ENCODE measurements around the gene TTLL4. TPM values are rescaled to one million over a fixed set of nuclear protein-coding genes. Genes with fewer than 3 reads are reported as not detected.

Gene TTLL4
- total RNA-seq, 1 donor from 2014 or later, result 20.7 TPM

DNA sequence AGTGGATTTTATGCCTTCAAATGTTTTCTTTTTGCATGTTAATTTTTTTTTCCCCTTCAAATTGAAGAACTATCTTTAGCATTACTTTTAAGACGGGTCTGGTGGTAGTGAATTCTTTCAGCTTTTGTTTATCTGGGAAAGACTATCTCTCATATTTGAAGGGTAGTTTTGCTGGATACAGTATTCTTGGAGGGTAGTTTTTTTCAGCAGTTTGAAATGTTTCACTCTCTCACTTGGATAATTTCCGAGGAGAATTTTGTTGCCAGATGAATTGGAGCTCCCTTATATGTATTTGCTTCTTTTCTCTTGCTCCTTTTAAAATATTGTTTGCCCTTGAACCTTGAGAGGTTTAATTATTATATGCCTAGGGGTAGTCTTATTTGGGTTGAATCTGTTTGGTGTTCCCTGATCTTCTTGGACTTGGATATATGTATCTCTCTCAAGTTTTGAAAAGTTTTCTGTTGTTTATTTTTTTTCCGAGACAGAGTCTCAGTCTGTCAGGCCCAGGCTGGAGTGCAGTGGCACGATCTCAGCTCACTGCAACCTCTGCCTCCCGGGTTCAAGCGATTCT, 15.5 kb downstream of the TTLL4 start:
- Mint-ChIP-seq H3K9me3 (ENCODE audit: low read depth) (peaks cover 10% of the 10 kb centered on the region), H3K27ac (ENCODE audit: unreplicated experiment) (no peak overlapping the region), H3K36me3 (ENCODE audit: low read depth) (peaks cover 11% of the 10 kb centered on the region), H3K4me3 (ENCODE audit: unreplicated experiment) (no peak overlapping the region), H3K4me1 (ENCODE audit: low read depth) (peaks cover 5% of the 10 kb centered on the region), H3K27me3 (ENCODE audit: low read depth) (no peaks in the 10 kb centered on the region)
- TF ChIP-seq, protein P1, sequence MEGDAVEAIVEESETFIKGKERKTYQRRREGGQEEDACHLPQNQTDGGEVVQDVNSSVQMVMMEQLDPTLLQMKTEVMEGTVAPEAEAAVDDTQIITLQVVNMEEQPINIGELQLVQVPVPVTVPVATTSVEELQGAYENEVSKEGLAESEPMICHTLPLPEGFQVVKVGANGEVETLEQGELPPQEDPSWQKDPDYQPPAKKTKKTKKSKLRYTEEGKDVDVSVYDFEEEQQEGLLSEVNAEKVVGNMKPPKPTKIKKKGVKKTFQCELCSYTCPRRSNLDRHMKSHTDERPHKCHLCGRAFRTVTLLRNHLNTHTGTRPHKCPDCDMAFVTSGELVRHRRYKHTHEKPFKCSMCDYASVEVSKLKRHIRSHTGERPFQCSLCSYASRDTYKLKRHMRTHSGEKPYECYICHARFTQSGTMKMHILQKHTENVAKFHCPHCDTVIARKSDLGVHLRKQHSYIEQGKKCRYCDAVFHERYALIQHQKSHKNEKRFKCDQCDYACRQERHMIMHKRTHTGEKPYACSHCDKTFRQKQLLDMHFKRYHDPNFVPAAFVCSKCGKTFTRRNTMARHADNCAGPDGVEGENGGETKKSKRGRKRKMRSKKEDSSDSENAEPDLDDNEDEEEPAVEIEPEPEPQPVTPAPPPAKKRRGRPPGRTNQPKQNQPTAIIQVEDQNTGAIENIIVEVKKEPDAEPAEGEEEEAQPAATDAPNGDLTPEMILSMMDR (IDR thresholded peaks at IDR 0.05), result no peak
- no peak for DNase-seq (ENCODE audit: low spot score)

DNA sequence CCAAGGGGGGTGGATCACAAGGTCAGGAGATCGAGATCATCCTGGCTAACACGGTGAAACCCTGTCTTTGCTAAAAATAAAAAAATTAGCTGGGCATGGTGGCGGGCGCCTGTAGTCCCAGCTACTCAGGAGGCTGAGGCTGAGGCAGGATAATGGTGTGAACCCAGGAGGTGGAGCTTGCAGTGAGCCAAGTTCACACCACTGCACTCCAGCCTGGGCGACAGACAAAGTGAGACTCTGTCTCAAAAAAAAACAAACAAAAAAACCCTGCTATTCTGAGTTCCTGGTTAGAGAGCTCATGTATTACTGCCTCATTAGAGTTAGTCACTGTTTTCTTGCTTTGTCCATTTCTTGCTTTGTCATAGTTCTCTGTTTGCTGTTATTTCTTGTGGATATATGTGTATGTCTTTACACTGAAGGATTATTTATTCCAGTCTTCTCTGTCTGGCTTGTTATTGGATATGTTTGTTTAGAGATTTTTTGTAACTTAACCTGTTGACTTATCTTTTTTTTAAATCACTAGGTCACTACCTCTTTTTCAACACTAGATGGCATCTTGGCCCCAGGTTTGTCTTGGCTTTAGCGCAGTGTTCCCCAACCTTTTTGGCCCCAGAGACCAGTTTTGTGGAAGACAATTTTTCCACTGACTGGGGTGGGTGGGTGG, 17.0 kb downstream of the TTLL4 start:
- Mint-ChIP-seq H3K4me3 (ENCODE audit: unreplicated experiment) (no peak overlapping the region), H3K36me3 (ENCODE audit: low read depth) (peaks cover 11% of the 10 kb centered on the region), H3K27ac (ENCODE audit: unreplicated experiment) (peak overlapping the region; percentile 53), H3K27me3 (ENCODE audit: low read depth) (no peaks in the 10 kb centered on the region), H3K4me1 (ENCODE audit: low read depth) (peaks cover 21% of the 10 kb centered on the region), H3K9me3 (ENCODE audit: low read depth) (peaks cover 10% of the 10 kb centered on the region)
- DNase-seq (ENCODE audit: low spot score), result no peak
- TF ChIP-seq, protein P1 (IDR thresholded peaks at IDR 0.05), result peak; percentile 74

DNA sequence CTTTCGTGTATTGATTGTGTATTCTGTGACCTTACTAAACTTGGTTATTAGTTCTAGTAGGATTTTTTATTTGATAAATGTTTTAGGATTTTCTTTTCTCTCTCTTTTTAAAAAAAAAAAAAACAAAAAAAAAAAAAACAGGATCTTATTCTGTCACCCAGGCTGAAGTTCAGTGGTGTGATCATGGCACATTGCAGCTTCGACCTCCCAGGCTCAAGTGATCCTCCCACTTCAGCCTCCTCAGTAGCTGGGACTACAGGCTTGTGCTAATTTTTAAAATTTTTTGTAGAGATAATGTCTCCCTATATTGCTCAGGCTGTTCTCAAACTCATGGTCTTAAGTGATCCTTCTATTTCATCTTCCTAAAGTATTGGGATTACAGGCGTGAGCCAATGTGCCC, 19.0 kb downstream of the TTLL4 start:
- Mint-ChIP-seq H3K27me3 (ENCODE audit: low read depth) (no peaks in the 10 kb centered on the region), H3K36me3 (ENCODE audit: low read depth) (peaks cover 11% of the 10 kb centered on the region), H3K4me1 (ENCODE audit: low read depth) (peaks cover 33% of the 10 kb centered on the region), H3K27ac (ENCODE audit: unreplicated experiment) (peak overlapping the region; percentile 36), H3K9me3 (ENCODE audit: low read depth) (peaks cover 10% of the 10 kb centered on the region), H3K4me3 (ENCODE audit: unreplicated experiment) (no peak overlapping the region)
- DNase-seq (ENCODE audit: low spot score), result no peak
- TF ChIP-seq, protein P1 (IDR thresholded peaks at IDR 0.05), result no peak

DNA sequence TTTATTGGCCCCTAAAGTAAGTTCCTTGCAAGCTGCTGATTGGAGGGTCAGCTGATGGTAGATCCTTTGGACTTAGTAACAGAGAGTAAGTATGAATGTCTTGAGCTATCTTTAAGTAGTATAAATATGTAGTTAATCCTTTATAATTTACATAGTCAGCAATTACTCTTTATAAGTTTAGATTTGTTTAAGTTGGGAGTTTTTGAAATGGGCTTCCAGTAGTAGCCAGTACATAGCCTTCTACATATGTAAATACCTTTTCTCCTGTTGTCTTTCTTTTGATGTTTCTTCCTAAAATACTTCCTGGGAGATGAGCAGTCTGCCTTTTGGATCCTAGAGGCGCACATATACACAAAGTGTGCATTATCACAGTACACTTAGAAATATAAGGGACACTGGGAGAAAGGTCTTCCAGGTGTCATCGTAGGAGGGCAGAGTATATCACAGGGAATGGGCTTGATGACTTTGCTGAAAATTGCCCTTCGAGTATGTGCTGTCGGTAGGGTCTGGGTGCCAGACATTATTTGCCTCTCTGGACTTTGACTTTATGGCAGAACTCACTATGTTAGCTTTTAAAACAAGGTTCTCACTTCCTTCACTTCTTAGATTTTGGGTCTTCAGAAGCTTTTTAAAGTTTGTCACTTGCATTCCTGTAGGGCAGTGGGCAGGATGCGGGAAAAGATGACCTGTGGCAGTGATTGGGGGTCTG, 21.6 kb downstream of the TTLL4 start:
- Mint-ChIP-seq H3K4me3 (ENCODE audit: unreplicated experiment) (no peak overlapping the region), H3K4me1 (ENCODE audit: low read depth) (peaks cover 44% of the 10 kb centered on the region), H3K36me3 (ENCODE audit: low read depth) (peaks cover 6% of the 10 kb centered on the region), H3K27ac (ENCODE audit: unreplicated experiment) (peak overlapping the region; percentile 87), H3K27me3 (ENCODE audit: low read depth) (no peaks in the 10 kb centered on the region), H3K9me3 (ENCODE audit: low read depth) (peaks cover 4% of the 10 kb centered on the region)
- TF ChIP-seq, protein P1 (IDR thresholded peaks at IDR 0.05), result no peak
- no peak for DNase-seq (ENCODE audit: low spot score)

DNA sequence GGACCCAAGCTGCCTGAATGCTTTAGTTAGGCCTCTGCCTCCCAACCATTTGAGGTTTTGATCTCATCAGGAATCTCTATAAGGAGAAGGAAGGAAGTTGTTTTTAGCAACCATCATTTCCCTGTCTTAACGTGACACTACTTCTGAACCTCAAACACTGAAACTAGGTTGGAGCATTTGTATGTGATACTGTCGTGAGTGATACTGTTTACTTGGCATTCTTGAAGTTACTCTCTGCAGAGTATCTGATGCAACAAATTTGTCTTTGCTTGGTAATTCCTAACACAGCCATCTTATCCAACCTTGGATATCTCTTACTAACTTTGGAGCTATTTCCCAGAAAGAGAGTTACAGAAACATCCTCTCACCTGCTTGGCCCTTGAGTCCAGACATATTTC, 22.1 kb downstream of the TTLL4 start:
- no peak for DNase-seq (ENCODE audit: low spot score)
- no peaks in the 10 kb centered on the region for H3K27me3 Mint-ChIP-seq (ENCODE audit: low read depth)
- H3K9me3 Mint-ChIP-seq (ENCODE audit: low read depth), result peaks cover 2% of the 10 kb centered on the region
- H3K4me1 Mint-ChIP-seq (ENCODE audit: low read depth), result peaks cover 42% of the 10 kb centered on the region
- H3K4me3 Mint-ChIP-seq (ENCODE audit: unreplicated experiment), result no peak overlapping the region
- H3K36me3 Mint-ChIP-seq (ENCODE audit: low read depth), result peaks cover 4% of the 10 kb centered on the region
- TF ChIP-seq, protein P1 (IDR thresholded peaks at IDR 0.05), result no peak
- peak overlapping the region; percentile 87 for H3K27ac Mint-ChIP-seq (ENCODE audit: unreplicated experiment)
